ENCODE results near the gene TRAF6. TPM values are rescaled to one million over a fixed set of nuclear protein-coding genes. Genes with fewer than 3 reads are reported as not detected.

Gene TRAF6
- total and polyA plus RNA-seq, 10 of the 15 experiments (the other 5 are each of a cell fraction or from before 2014, with no cell fraction given), result 1.4 to 10.9 (median 7.0) TPM

DNA sequence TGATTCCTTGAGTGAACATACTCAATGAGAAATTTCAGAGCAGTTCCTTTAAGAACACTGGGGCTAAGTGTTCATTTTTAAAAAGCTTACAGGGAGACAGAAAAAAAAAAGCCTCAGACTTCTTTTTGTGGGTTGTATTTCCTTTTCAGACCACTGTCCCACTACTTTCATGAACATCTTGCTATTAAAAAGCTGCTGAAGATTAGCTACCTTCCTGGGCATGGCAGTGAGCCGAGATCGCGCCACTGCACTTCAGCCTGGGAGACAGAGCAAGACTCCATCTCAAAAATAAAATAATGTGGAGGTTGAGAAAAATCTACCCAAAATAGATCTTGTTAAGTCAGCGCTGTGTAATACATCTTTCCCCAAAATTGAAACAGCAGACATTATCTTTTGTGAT is 10.8 kb downstream of the TRAF6 start:
- no peak overlapping the region for H3K4me2 ChIP-seq (ENCODE audit: control insufficient read depth, insufficient read depth)
- no peak overlapping the region for H3K4me3 ChIP-seq
- DNase-seq (ENCODE audit: low read depth, low spot score), result no peak
- in situ Hi-C loops (cut with MboI), result no loop called here
- no peaks in the 10 kb centered on the region; the same call in 1 of the 2 replicates for H3K4me1 ChIP-seq (ENCODE audit: control insufficient read depth, insufficient read depth, low read length)
- peaks cover 2 to 13% of the 10 kb centered on the region in 2 experiments; a peak in 3 of 4 replicates for H3K36me3 ChIP-seq (ENCODE audit: control insufficient read depth in 2 of 2, insufficient read depth in 2 of 2, low read length in 1 of 2)
- no peak overlapping the region for H2AFZ ChIP-seq (ENCODE audit: control insufficient read depth, low read depth, low read length)
- ChIA-PET SMC1A (ENCODE audit: uncharacterized antibody, unreplicated experiment) (interaction anchor here (1.2 to 4.0 kb wide), 3 partner anchors 10 to 208 kb away, joined by 3 to 23 read pairs (median 5); partner anchors contain the start of gene TRAF6), RAD21 (ENCODE audit: unreplicated experiment) (interaction anchor here (2.1 to 2.8 kb wide), 2 partner anchors 9 to 20 kb away, joined by 7 to 15 read pairs; no protein-coding TSS in a partner anchor), POLR2A (no interaction called here), CTCF (interaction anchor here (1.0 to 5.1 kb wide), 4 partner anchors 9 to 207 kb away, joined by 4 to 59 read pairs (median 16); partner anchors contain the start of gene TRAF6)
- H3K27me3 ChIP-seq (replicated peaks in 1 of 2; ENCODE audit: control insufficient read depth in 2 of 2, insufficient read depth in 2 of 2, low read length in 1 of 2), result no peaks in the 10 kb centered on the region
- no peaks in the 10 kb centered on the region for H4K20me1 ChIP-seq (ENCODE audit: control insufficient read depth, insufficient read depth)
- no peaks in the 10 kb centered on the region for H3K9me3 ChIP-seq (replicated peaks; ENCODE audit: control insufficient read depth, insufficient read depth, low read length)
- no peak for ATAC-seq
- H3K79me2 ChIP-seq (ENCODE audit: control insufficient read depth, insufficient read depth, low read length), result no peaks in the 10 kb centered on the region
- no TSS peak for BruUV-seq (replicated peaks)
- 99% methylated on average over 4 of the region's 4 CpGs for WGBS (ENCODE audit: insufficient coverage, insufficient replicate concordance, low lambda C conversion rate, missing lambda C conversion rate)
- intact Hi-C loops (cut with micrococcal nuclease; ENCODE audit: unreplicated experiment), result loop anchor here (10.0 kb wide), 1 partner anchor 365 kb away; no protein-coding TSS in a partner anchor
- H3K9ac ChIP-seq (ENCODE audit: control insufficient read depth, insufficient read depth, low read length), result no peak overlapping the region
- no peak overlapping the region for H3K27ac ChIP-seq (ENCODE audit: control insufficient read depth, insufficient read depth)
- TF ChIP-seq TCF7 (IDR thresholded peaks at IDR 0.05; ENCODE audit: borderline replicate concordance), result no peak
- no peak for FAIRE-seq

DNA sequence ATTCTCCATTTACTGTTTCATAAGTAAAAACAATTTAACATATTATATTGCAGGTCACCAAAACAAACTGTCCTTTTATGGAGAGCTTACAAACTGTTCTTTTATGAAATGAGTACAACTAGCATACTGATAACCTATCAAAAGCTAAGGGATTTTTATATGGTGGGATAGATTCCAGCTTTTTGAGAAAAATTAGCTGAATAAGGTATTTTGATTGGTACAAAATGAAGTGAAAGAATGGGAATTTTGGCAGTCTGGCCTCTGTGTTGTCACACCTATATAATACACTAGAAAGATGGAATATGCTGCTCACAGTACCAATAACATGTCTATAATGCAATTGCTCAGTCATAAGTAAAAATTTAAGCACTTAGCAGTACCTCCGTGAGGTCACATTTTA is 11.4 kb downstream of the TRAF6 start:
- POLR2A ChIA-PET, result no interaction called here
- 100% methylated on average over 1 of the region's 1 CpG for WGBS (ENCODE audit: insufficient coverage, insufficient replicate concordance, low lambda C conversion rate, missing lambda C conversion rate)
- no peak overlapping the region for H3K9ac ChIP-seq (ENCODE audit: control insufficient read depth, insufficient read depth, low read length)
- FAIRE-seq, result no peak
- no peaks in the 10 kb centered on the region; the same call in 1 of the 2 replicates for H3K4me1 ChIP-seq (ENCODE audit: control insufficient read depth, insufficient read depth, low read length)
- in situ Hi-C loops (cut with MboI) (no loop called here), intact Hi-C loops (cut with micrococcal nuclease; ENCODE audit: unreplicated experiment) (loop anchor here (10.0 kb wide), 1 partner anchor 364 kb away; no protein-coding TSS in a partner anchor)
- no peak overlapping the region for H3K27ac ChIP-seq (ENCODE audit: control insufficient read depth, insufficient read depth)
- no peak overlapping the region for H3K4me3 ChIP-seq
- no TSS peak for BruUV-seq (replicated peaks)
- H3K79me2 ChIP-seq (ENCODE audit: control insufficient read depth, insufficient read depth, low read length), result no peaks in the 10 kb centered on the region
- SMC1A ChIA-PET (ENCODE audit: uncharacterized antibody, unreplicated experiment), result interaction anchor here (1.2 to 4.0 kb wide), 3 partner anchors 11 to 208 kb away, joined by 3 to 23 read pairs (median 5); partner anchors contain the start of gene TRAF6
- CTCF ChIA-PET, result interaction anchor here (0.6 to 5.1 kb wide), 7 partner anchors 8 to 207 kb away, joined by 3 to 28 read pairs (median 4); partner anchors contain the start of gene TRAF6
- H3K36me3 ChIP-seq (ENCODE audit: control insufficient read depth in 2 of 2, insufficient read depth in 2 of 2, low read length in 1 of 2), result peaks cover 4 to 13% of the 10 kb centered on the region in 2 experiments; a peak in 3 of 4 replicates
- RAD21 ChIA-PET (ENCODE audit: unreplicated experiment), result interaction anchor here (2.1 to 2.8 kb wide), 2 partner anchors 10 to 20 kb away, joined by 7 to 15 read pairs; no protein-coding TSS in a partner anchor
- no peak for DNase-seq (ENCODE audit: low read depth, low spot score)
- no peak for ATAC-seq
- no peak overlapping the region for H2AFZ ChIP-seq (ENCODE audit: control insufficient read depth, low read depth, low read length)
- no peaks in the 10 kb centered on the region for H4K20me1 ChIP-seq (ENCODE audit: control insufficient read depth, insufficient read depth)
- no peak overlapping the region for H3K4me2 ChIP-seq (ENCODE audit: control insufficient read depth, insufficient read depth)
- no peaks in the 10 kb centered on the region for H3K27me3 ChIP-seq (replicated peaks in 1 of 2; ENCODE audit: control insufficient read depth in 2 of 2, insufficient read depth in 2 of 2, low read length in 1 of 2)
- no peaks in the 10 kb centered on the region for H3K9me3 ChIP-seq (replicated peaks; ENCODE audit: control insufficient read depth, insufficient read depth, low read length)
- TF ChIP-seq, protein P1, sequence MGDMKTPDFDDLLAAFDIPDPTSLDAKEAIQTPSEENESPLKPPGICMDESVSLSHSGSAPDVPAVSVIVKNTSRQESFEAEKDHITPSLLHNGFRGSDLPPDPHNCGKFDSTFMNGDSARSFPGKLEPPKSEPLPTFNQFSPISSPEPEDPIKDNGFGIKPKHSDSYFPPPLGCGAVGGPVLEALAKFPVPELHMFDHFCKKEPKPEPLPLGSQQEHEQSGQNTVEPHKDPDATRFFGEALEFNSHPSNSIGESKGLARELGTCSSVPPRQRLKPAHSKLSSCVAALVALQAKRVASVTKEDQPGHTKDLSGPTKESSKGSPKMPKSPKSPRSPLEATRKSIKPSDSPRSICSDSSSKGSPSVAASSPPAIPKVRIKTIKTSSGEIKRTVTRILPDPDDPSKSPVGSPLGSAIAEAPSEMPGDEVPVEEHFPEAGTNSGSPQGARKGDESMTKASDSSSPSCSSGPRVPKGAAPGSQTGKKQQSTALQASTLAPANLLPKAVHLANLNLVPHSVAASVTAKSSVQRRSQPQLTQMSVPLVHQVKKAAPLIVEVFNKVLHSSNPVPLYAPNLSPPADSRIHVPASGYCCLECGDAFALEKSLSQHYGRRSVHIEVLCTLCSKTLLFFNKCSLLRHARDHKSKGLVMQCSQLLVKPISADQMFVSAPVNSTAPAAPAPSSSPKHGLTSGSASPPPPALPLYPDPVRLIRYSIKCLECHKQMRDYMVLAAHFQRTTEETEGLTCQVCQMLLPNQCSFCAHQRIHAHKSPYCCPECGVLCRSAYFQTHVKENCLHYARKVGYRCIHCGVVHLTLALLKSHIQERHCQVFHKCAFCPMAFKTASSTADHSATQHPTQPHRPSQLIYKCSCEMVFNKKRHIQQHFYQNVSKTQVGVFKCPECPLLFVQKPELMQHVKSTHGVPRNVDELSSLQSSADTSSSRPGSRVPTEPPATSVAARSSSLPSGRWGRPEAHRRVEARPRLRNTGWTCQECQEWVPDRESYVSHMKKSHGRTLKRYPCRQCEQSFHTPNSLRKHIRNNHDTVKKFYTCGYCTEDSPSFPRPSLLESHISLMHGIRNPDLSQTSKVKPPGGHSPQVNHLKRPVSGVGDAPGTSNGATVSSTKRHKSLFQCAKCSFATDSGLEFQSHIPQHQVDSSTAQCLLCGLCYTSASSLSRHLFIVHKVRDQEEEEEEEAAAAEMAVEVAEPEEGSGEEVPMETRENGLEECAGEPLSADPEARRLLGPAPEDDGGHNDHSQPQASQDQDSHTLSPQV (IDR thresholded peaks at IDR 0.05), result no peak
- TF ChIP-seq, protein P2, sequence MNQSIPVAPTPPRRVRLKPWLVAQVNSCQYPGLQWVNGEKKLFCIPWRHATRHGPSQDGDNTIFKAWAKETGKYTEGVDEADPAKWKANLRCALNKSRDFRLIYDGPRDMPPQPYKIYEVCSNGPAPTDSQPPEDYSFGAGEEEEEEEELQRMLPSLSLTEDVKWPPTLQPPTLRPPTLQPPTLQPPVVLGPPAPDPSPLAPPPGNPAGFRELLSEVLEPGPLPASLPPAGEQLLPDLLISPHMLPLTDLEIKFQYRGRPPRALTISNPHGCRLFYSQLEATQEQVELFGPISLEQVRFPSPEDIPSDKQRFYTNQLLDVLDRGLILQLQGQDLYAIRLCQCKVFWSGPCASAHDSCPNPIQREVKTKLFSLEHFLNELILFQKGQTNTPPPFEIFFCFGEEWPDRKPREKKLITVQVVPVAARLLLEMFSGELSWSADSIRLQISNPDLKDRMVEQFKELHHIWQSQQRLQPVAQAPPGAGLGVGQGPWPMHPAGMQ (IDR thresholded peaks at IDR 0.05; ENCODE audit: borderline replicate concordance), result no peak
- TF ChIP-seq RAD51 (IDR thresholded peaks at IDR 0.05), result no peak
- no peak for TF ChIP-seq CBFB (IDR thresholded peaks at IDR 0.05; ENCODE audit: low read depth)
- TF ChIP-seq CHD1 (IDR thresholded peaks at IDR 0.05; ENCODE audit: low read depth, low read length), result no peak
- TF ChIP-seq HDAC6 (IDR thresholded peaks at IDR 0.05; ENCODE audit: unreplicated experiment), result no peak
- TF ChIP-seq SREBF2 (IDR thresholded peaks at IDR 0.05; ENCODE audit: low read length), result no peak
- TF ChIP-seq EP300 (IDR thresholded peaks at IDR 0.05; ENCODE audit: borderline replicate concordance in 1 of 2, control insufficient read depth in 1 of 2, low read depth in 2 of 2, low read length in 2 of 2), result no peak
